Uterus (tissue), 4 donors: ENCODE results near the gene STPG4. TPM values are rescaled to one million over a fixed set of nuclear protein-coding genes. Genes with fewer than 3 reads are reported as not detected.

Source experiments
- DNase-seq, 2 donors: peaks; one replicate each; pipeline ENCODE4 v3.0.0-alpha.2; 2019 to 2020
- H3K27ac ChIP-seq, 2 donors: fragments of 200-600 bp; sonication (generic); 1 replicate in 1 of 2; 2 replicates in 1 of 2; pipeline ENCODE4 v1.5.1; 2016 to 2018
- H3K27me3 ChIP-seq, 2 donors: fragments of 200-600 bp; sonication (generic); one replicate each; pipeline ENCODE4 v1.5.1; 2018 to 2019; ENCODE audit warnings: control low read depth in 1 of 2
- H3K36me3 ChIP-seq, 2 donors: fragments of 200-600 bp; sonication (generic); one replicate each; pipeline ENCODE4 v1.5.1; 2019; ENCODE audit warnings: control low read depth in 1 of 2
- H3K4me1 ChIP-seq, 2 donors: fragments of 200-600 bp; sonication (generic); one replicate each; pipeline ENCODE4 v1.5.1; 2018 to 2019; ENCODE audit warnings: control low read depth in 1 of 2
- H3K4me3 ChIP-seq, 2 donors: fragments of 200-600 bp; sonication (generic); 1 replicate in 1 of 2; 2 replicates in 1 of 2; pipeline ENCODE4 v1.5.1; 2018 to 2019; ENCODE audit warnings: mild to moderate bottlenecking in 1 of 2
- H3K9me3 ChIP-seq, 2 donors: fragments of 200-600 bp; sonication (generic); one replicate each; pipeline ENCODE4 v1.5.1; 2019; ENCODE audit warnings: control low read depth in 1 of 2
- POLR2A ChIP-seq, 2 donors: fragments of 450-650 bp; IDR thresholded peaks; one replicate each; pipeline ENCODE4 v1.6.1; 2016; ENCODE audit warnings: antibody characterized with exemption in 2 of 2, mild to moderate bottlenecking in 1 of 2, moderate library complexity in 1 of 2
- intact Hi-C: fragments of 100-400 bp; cut with DNase I; formaldehyde crosslinking; loops from one replicate; pipeline ENCODE4 v1.15.1; 2023; ENCODE audit warnings: low total_unique reads
- total RNA-seq, 4 donors: library from RNA; depleted of rRNA in 3 of 4; stranded (reverse); fragments of >200 nt in 3 of 4; gene quantifications; one replicate each; pipeline versions ENCODE4 v1.1.0 to v1.2.4, GENCODE V29; 2014 to 2023
- TF ChIP-seq, protein P1 (sequence below), 4 experiments: fragments of 200-600 bp in 2 of 4; fragments of 450-650 bp in 2 of 4; sonication (generic) in 2 of 4; IDR thresholded peaks; one replicate each; pipeline ENCODE4 v1.5.1; 2016 to 2019; ENCODE audit warnings: antibody characterized with exemption in 4 of 4, mild to moderate bottlenecking in 2 of 4, moderate library complexity in 1 of 4
- donor health status: DM: yes; HTN: yes; CAD: no.

STPG4 gene
- total RNA-seq, 4 donors from 2014 or later, result 1.0 TPM; not detected in 3

DNA sequence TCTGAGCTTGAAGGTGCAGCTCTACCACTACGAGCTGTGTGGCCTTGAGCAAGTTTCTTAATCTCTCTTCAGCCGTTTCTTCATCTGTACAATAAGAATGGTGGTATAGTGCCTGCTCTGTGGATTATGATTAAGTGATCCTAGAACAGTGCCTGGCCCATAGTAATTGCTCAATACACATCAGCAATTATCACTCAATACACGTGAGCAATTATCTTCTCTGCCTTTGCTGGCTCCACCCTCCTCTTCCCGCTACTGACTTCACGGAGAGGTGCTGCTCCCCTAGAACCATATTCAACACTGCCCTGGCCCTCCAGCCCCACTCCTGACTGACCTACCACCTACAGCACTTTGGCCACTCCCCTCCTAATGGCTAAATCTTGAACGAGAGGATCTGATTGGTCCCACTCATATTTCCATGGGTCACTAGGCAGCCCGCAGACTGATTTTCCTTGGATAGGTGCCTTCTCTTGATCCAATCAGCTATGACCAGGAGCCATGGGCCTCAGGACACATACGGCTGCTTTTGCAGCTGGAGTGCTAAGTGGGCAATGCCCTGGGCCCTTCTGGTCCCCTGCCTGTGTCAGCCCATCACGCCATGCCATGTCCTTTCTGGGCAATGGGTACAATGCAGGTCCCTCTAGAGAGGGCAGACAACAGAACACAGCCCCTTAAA lies 77.5 kb downstream of the STPG4 start:
- no peak for TF ChIP-seq POLR2A (IDR thresholded peaks at IDR 0.05)
- TF ChIP-seq, protein P1, sequence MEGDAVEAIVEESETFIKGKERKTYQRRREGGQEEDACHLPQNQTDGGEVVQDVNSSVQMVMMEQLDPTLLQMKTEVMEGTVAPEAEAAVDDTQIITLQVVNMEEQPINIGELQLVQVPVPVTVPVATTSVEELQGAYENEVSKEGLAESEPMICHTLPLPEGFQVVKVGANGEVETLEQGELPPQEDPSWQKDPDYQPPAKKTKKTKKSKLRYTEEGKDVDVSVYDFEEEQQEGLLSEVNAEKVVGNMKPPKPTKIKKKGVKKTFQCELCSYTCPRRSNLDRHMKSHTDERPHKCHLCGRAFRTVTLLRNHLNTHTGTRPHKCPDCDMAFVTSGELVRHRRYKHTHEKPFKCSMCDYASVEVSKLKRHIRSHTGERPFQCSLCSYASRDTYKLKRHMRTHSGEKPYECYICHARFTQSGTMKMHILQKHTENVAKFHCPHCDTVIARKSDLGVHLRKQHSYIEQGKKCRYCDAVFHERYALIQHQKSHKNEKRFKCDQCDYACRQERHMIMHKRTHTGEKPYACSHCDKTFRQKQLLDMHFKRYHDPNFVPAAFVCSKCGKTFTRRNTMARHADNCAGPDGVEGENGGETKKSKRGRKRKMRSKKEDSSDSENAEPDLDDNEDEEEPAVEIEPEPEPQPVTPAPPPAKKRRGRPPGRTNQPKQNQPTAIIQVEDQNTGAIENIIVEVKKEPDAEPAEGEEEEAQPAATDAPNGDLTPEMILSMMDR (IDR thresholded peaks at IDR 0.05), result no peak
- H3K4me3 ChIP-seq, result no peak overlapping the region
- peak overlapping the region; percentile 75 to 80 for H3K27ac ChIP-seq
- H3K4me1 ChIP-seq, result peaks cover 15 to 25% of the 10 kb centered on the region in 2 donors
- H3K36me3 ChIP-seq, result no peaks in the 10 kb centered on the region
- intact Hi-C loops, result no loop called here
- H3K27me3 ChIP-seq, result no peaks in the 10 kb centered on the region
- no peak for DNase-seq
- H3K9me3 ChIP-seq, result no peaks in the 10 kb centered on the region

DNA sequence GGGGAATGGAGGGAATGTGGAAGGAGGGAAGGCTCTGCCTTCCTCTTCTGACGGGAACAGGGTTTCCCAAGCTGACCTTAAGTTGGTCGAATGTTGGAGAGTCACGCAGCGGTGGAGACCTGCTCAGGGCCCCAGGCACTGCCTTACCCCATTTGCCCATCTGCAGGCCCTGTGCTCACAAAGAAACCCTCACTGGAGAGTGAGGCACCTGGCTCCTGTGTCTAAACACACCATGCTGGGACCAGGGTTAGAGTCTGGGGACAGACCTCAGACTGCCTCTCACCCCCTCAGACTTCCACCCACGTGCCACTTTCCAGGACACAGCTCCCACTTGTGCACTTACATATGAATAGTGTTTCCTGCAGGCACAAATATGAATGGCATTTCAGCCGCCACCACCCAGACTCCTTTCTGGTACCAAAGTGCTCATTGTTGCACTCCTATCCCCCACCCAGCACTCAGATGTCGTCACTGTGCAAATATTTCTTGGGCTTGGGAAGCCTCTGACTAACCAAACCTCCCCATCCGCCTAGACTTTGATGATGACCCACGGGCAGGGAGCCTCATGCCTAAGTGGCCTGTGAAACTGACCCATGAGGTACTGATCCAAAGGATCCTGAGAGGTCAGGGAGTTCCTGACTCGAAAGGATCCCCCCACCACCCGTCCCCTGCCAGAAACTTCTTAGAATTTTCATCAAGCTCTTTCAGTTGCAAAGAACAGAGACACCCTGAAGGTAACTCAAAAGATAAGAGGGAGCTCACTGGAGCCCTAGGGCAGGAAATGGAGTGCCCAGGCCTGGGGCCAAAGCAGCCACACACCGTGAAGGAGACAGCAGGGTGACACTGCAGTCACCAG lies 78.3 kb downstream of the STPG4 start:
- Histone ChIP-seq H3K9me3 (no peaks in the 10 kb centered on the region), H3K36me3 (no peaks in the 10 kb centered on the region), H3K27me3 (no peaks in the 10 kb centered on the region), H3K27ac (peak overlapping the region; percentile 75 to 80), H3K4me3 (no peak overlapping the region), H3K4me1 (peaks cover 17 to 31% of the 10 kb centered on the region in 2 donors)
- DNase-seq, result peak; percentile 66 to 79
- no peak for TF ChIP-seq POLR2A (IDR thresholded peaks at IDR 0.05)
- TF ChIP-seq, protein P1 (IDR thresholded peaks at IDR 0.05), result no peak
- intact Hi-C loops, result no loop called here

DNA sequence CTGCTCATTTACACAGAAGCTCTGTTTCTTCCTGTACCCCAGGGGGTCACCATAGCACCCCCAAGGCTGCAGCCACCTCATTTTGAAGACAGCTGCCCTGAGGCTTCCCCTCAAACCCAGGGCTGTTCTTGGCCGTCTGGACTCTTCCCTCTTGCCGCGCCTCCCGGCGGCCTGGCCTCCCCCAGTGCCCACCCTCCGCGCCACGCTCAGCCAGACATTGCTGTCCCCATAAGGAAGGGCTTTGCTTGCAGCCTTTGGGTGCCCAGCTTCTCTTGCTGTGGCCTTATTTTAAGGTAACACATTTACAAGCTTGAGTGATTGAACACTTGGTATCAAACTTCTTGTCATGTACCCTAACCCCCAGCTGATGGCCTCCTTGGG lies 79.0 kb downstream of the STPG4 start:
- H3K27ac ChIP-seq, result peak overlapping the region; percentile 75 to 80

DNA sequence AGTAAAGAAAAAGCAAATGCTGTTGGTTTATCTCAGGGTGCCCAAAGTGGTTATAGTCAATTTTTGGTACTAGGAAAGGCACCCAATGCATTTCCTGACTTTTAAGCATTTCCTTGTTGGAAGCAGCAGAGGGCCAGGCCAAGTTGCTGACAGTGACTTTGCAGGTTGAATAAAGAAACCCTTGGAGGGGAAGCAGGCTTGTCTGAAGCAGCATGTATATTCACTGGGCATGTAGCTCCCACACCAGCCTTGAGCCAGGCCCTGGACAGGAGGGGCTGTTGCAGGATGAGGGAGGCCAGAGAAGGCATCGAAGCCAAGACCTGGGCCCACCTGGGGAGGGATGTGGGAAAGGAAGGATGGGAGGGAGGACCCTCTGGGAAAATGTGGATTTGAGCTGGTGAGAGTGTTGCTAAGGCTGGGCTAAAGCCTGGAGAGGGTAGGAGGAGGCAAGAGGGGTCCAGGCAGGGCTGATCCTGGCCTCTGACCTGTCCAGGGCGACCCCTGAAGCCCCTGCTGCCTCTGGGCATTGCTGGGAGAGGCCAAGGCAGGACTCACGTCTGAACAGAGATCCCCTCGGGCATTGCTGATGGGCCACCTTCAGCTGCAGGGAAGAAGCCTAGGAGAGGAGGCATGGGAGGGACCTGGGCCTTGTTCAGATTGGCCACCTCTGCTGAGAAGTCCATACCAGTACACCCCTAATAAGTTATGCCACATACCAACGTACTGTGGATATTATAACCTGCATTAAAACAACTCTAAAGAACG lies 79.6 kb downstream of the STPG4 start:
- DNase-seq, result no peak
- peaks cover 21 to 36% of the 10 kb centered on the region in 2 donors for H3K4me1 ChIP-seq
- intact Hi-C loops, result no loop called here
- no peak overlapping the region for H3K4me3 ChIP-seq
- H3K9me3 ChIP-seq, result no peaks in the 10 kb centered on the region
- no peaks in the 10 kb centered on the region for H3K27me3 ChIP-seq
- peak overlapping the region; percentile 75 to 80 for H3K27ac ChIP-seq
- TF ChIP-seq, protein P1 (IDR thresholded peaks at IDR 0.05), result no peak
- no peak for TF ChIP-seq POLR2A (IDR thresholded peaks at IDR 0.05)
- no peaks in the 10 kb centered on the region for H3K36me3 ChIP-seq

More for the DNA sequence above, 79.0 kb downstream of the STPG4 start:
- H3K4me3 ChIP-seq, result no peak overlapping the region
- H3K27me3 ChIP-seq, result no peaks in the 10 kb centered on the region
- DNase-seq, result no peak
- peaks cover 21 to 37% of the 10 kb centered on the region in 2 donors for H3K4me1 ChIP-seq
- H3K9me3 ChIP-seq, result no peaks in the 10 kb centered on the region
- intact Hi-C loops, result no loop called here
- no peak for TF ChIP-seq POLR2A (IDR thresholded peaks at IDR 0.05)
- TF ChIP-seq, protein P1 (IDR thresholded peaks at IDR 0.05), result no peak
- no peaks in the 10 kb centered on the region for H3K36me3 ChIP-seq
